ENCODE measurements around the gene FAM174B.

FAM174B gene

GRCh38 chr15:92665100-92665555 is 9.6 kb upstream of the FAM174B start:
- Histone ChIP-seq H3K4me3 (ENCODE audit: low read depth, low read length) (no peak overlapping the region), H3K36me3 (no peaks in the 10 kb centered on the region), H3K27ac (peak overlapping the region; percentile 69), H3K27me3 (ENCODE audit: insufficient read depth, low read depth, severe bottlenecking) (no peaks in the 10 kb centered on the region), H3K9me3 (ENCODE audit: severe bottlenecking) (no peaks in the 10 kb centered on the region)
- DNase-seq, result peak; percentile 60
- no peak for TF ChIP-seq CTCF (IDR thresholded peaks at IDR 0.05; ENCODE audit: low read depth, low read length)

- Histone ChIP-seq H3K27ac (peak overlapping the region; percentile 69), H3K9me3 (ENCODE audit: severe bottlenecking) (no peaks in the 10 kb centered on the region), H3K27me3 (ENCODE audit: insufficient read depth, low read depth, severe bottlenecking) (no peaks in the 10 kb centered on the region), H3K36me3 (no peaks in the 10 kb centered on the region), H3K4me3 (ENCODE audit: low read depth, low read length) (no peak overlapping the region)
- TF ChIP-seq CTCF (IDR thresholded peaks at IDR 0.05; ENCODE audit: low read depth, low read length), result no peak
- no peak for DNase-seq
Measured at GRCh38 chr15:92664178-92664900, 8.8 kb upstream of the FAM174B start.

GRCh38 chr15:92663250-92663951 is 7.8 kb upstream of the FAM174B start:
- Histone ChIP-seq H3K36me3 (no peaks in the 10 kb centered on the region), H3K9me3 (ENCODE audit: severe bottlenecking) (no peaks in the 10 kb centered on the region), H3K27me3 (ENCODE audit: insufficient read depth, low read depth, severe bottlenecking) (no peaks in the 10 kb centered on the region), H3K4me3 (ENCODE audit: low read depth, low read length) (no peak overlapping the region), H3K27ac (no peak overlapping the region)
- no peak for DNase-seq
- TF ChIP-seq CTCF (IDR thresholded peaks at IDR 0.05; ENCODE audit: low read depth, low read length), result no peak

- DNase-seq, result no peak
- no peak overlapping the region for H3K27ac ChIP-seq
- no peaks in the 10 kb centered on the region for H3K27me3 ChIP-seq (ENCODE audit: insufficient read depth, low read depth, severe bottlenecking)
- H3K4me3 ChIP-seq (ENCODE audit: low read depth, low read length), result no peak overlapping the region
- no peak for TF ChIP-seq CTCF (IDR thresholded peaks at IDR 0.05; ENCODE audit: low read depth, low read length)
- no peaks in the 10 kb centered on the region for H3K36me3 ChIP-seq
- H3K9me3 ChIP-seq (ENCODE audit: severe bottlenecking), result no peaks in the 10 kb centered on the region
Measured at GRCh38 chr15:92662762-92663161, 7.2 kb upstream of the FAM174B start.

- no peaks in the 10 kb centered on the region for H3K36me3 ChIP-seq
- H3K9me3 ChIP-seq (ENCODE audit: severe bottlenecking), result no peaks in the 10 kb centered on the region
- TF ChIP-seq CTCF (IDR thresholded peaks at IDR 0.05; ENCODE audit: low read depth, low read length), result no peak
- H3K27me3 ChIP-seq (ENCODE audit: insufficient read depth, low read depth, severe bottlenecking), result no peaks in the 10 kb centered on the region
- H3K4me3 ChIP-seq (ENCODE audit: low read depth, low read length), result no peak overlapping the region
- H3K27ac ChIP-seq, result no peak overlapping the region
- DNase-seq, result no peak
Measured at GRCh38 chr15:92661956-92662355, 6.4 kb upstream of the FAM174B start.

Data from WERI-Rb-1 (cell line).